ENCODE data around the gene OR2V2. TPM values are rescaled to one million over a fixed set of nuclear protein-coding genes. Genes with fewer than 3 reads are reported as not detected.

OR2V2 gene
- total and polyA plus RNA-seq, 2 donors (not counting 1 experiment from before 2014, with no cell fraction given), result not detected

DNA sequence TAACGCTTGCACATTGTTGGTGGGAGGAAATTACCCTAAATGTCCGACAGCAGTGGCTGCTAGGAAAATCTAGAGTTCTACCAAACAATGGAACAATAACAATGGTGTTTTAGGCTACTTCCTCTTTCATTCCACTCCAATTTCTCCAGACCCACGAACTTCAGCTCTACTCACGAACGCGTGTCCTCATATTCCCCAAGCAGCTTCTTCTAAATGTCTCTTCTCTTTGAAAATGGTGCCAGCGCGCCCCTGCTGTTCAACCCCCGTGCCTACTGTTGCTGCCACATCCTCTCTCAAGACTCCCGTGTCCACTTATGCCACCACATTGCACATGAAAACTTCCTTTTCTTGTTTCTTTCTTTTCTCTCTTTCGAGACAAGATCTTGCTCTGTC is 25.6 kb downstream of the OR2V2 start:
- H3K4me1 Mint-ChIP-seq, result peaks cover 30% of the 10 kb centered on the region
- ChIA-PET CTCF (interaction anchor here (0.7 to 2.7 kb wide), 14 partner anchors 8 to 389 kb away, joined by 3 to 18 read pairs (median 5); partner anchors contain the start of genes TRIM41 and TRIM52), POLR2A (interaction anchor here (0.7 to 1.5 kb wide), 3 partner anchors 11 to 34 kb away, joined by 3 to 7 read pairs (median 6); no protein-coding TSS in a partner anchor)
- H3K4me1 ChIP-seq (ENCODE audit: control insufficient read depth in 2 of 2, insufficient read depth in 2 of 2, low read length in 2 of 2), result peaks cover 29 to 33% of the 10 kb centered on the region in 2 donors
- no peaks in the 10 kb centered on the region for H3K79me2 ChIP-seq (ENCODE audit: control insufficient read depth, insufficient read depth, low read length)
- peaks cover 3 to 39% (median 3%) of the 10 kb centered on the region in 3 donors for H3K9me3 ChIP-seq (ENCODE audit: control extremely low read depth in 1 of 3, control insufficient read depth in 2 of 3, insufficient read depth in 1 of 3, low read length in 2 of 3)
- peaks cover 33% of the 10 kb centered on the region for H3K27me3 Mint-ChIP-seq
- H3K4me3 ChIP-seq (ENCODE audit: control extremely low read depth in 1 of 5, extremely low read depth in 1 of 5, insufficient read depth in 1 of 5, low read depth in 2 of 5, low read length in 4 of 5), result peak overlapping the region in 4 of 5 experiments; percentile 18 to 52 (median 34)
- H3K27me3 ChIP-seq (replicated peaks in 1 of 4; ENCODE audit: control extremely low read depth in 1 of 4, control insufficient read depth in 3 of 4, insufficient read depth in 4 of 4, low read length in 3 of 4), result peaks cover 0 to 61% (median 22%) of the 10 kb centered on the region in 4 experiments
- WGBS (ENCODE audit: insufficient coverage), result under 1% methylated on average over 9 of the region's 11 CpGs
- H3K36me3 ChIP-seq (replicated peaks in 1 of 2; ENCODE audit: control extremely low read depth in 1 of 2, control insufficient read depth in 1 of 2, extremely low read depth in 1 of 2, insufficient read depth in 2 of 2, low read length in 1 of 2), result no peaks in the 10 kb centered on the region
- intact Hi-C loops (cut with micrococcal nuclease), result loop anchor here (1.0 to 5.0 kb wide), 3 partner anchors 14 to 391 kb away; no protein-coding TSS in a partner anchor
- H2AFZ ChIP-seq (ENCODE audit: insufficient read depth, low read depth, low read length, poor library complexity, severe bottlenecking), result peak overlapping the region; percentile 56
- DNase-seq (peak; percentile 83), ATAC-seq (ENCODE audit: low read depth) (peak; percentile 41)
- H3K4me3 Mint-ChIP-seq, result peak overlapping the region; percentile 85
- H3K4me2 ChIP-seq (replicated peaks; ENCODE audit: low read depth, low read length, poor library complexity, severe bottlenecking), result peak overlapping the region; percentile 72
- no peak overlapping the region for H3K27ac ChIP-seq (ENCODE audit: low read length in 2 of 2)
- H3K9me3 Mint-ChIP-seq (ENCODE audit: insufficient read depth), result no peaks in the 10 kb centered on the region
- H3K9ac ChIP-seq (ENCODE audit: low read length), result peak overlapping the region; percentile 48
- H3K27ac Mint-ChIP-seq, result peak overlapping the region; percentile 86
- TF ChIP-seq, protein P1, sequence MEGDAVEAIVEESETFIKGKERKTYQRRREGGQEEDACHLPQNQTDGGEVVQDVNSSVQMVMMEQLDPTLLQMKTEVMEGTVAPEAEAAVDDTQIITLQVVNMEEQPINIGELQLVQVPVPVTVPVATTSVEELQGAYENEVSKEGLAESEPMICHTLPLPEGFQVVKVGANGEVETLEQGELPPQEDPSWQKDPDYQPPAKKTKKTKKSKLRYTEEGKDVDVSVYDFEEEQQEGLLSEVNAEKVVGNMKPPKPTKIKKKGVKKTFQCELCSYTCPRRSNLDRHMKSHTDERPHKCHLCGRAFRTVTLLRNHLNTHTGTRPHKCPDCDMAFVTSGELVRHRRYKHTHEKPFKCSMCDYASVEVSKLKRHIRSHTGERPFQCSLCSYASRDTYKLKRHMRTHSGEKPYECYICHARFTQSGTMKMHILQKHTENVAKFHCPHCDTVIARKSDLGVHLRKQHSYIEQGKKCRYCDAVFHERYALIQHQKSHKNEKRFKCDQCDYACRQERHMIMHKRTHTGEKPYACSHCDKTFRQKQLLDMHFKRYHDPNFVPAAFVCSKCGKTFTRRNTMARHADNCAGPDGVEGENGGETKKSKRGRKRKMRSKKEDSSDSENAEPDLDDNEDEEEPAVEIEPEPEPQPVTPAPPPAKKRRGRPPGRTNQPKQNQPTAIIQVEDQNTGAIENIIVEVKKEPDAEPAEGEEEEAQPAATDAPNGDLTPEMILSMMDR (IDR thresholded peaks at IDR 0.05), result peak; percentile 18
- no peak for TF ChIP-seq EZH2 (IDR thresholded peaks at IDR 0.05; ENCODE audit: borderline replicate concordance, insufficient read depth, low read depth, low read length, poor library complexity, severe bottlenecking)
- no peaks in the 10 kb centered on the region for H4K20me1 ChIP-seq (ENCODE audit: control insufficient read depth, insufficient read depth, low read length, poor library complexity, severe bottlenecking)

All from B cell (primary cell).